WTC11 (cell line): ENCODE measurements around the gene DOK3. TPM values are rescaled to one million over a fixed set of nuclear protein-coding genes. Genes with fewer than 3 reads are reported as not detected.

ENCODE experiments used
- ATAC-seq: fragments of 200-7000 bp; cut with Tn5 transposase; 2 replicates; pipeline ENCODE4 v1.10.0; 2021; ENCODE audit warnings: mild to moderate bottlenecking, moderate library complexity
- CTCF ChIA-PET: fragments of 300-600 bp; sonication (Branson Sonifier 250); formaldehyde crosslinking; loops from one replicate; lab custom pipeline; 2021; ENCODE audit warnings: antibody characterized with exemption; lab: Charles Lee
- POLR2A ChIA-PET: fragments of 350-600 bp; sonication (Branson Sonifier 250); formaldehyde crosslinking; loops from one replicate; lab custom pipeline; 2021; ENCODE audit warnings: antibody characterized with exemption; lab: Charles Lee
- DNase-seq: peaks from one replicate; pipeline ENCODE4 v3.0.0; 2021; ENCODE audit warnings: low spot score
- H3K27ac Mint-ChIP-seq: 2 replicates; pipeline ENCODE4 v1.8.0; 2021; ENCODE audit warnings: mixed read lengths
- H3K27me3 Mint-ChIP-seq: 2 replicates; pipeline ENCODE4 v1.8.0; 2021; ENCODE audit warnings: low read depth, mild to moderate bottlenecking, moderate library complexity, mixed read lengths
- H3K36me3 Mint-ChIP-seq: 2 replicates; pipeline ENCODE4 v1.8.0; 2021; ENCODE audit warnings: mixed read lengths
- H3K4me1 Mint-ChIP-seq: 2 replicates; pipeline ENCODE4 v1.8.0; 2022; ENCODE audit warnings: mixed read lengths
- H3K4me3 Mint-ChIP-seq: 2 replicates; pipeline ENCODE4 v1.8.0; 2021; ENCODE audit warnings: mild to moderate bottlenecking, moderate library complexity, mixed read lengths
- H3K9me3 Mint-ChIP-seq: 2 replicates; pipeline ENCODE4 v1.8.0; 2021; ENCODE audit warnings: mixed read lengths
- EMX1 ChIP-seq: fragments of 250-450 bp; sonication (Bioruptor Pico); IDR thresholded peaks from 2 replicates; pipeline ENCODE4 v1.8.0; 2021; ENCODE audit warnings: mild to moderate bottlenecking
- ESRRA ChIP-seq: sonication (generic); formaldehyde crosslinking; IDR thresholded peaks from 2 replicates; pipeline ENCODE4 v1.8.1; 2022; ENCODE audit warnings: mild to moderate bottlenecking, missing genetic modification reagents, borderline replicate concordance
- ETV6 ChIP-seq: sonication (generic); formaldehyde crosslinking; IDR thresholded peaks from 2 replicates; pipeline ENCODE4 v1.8.1; 2022; ENCODE audit warnings: mild to moderate bottlenecking, missing genetic modification reagents
- FOXJ3 ChIP-seq: sonication (generic); formaldehyde crosslinking; IDR thresholded peaks from 2 replicates; pipeline ENCODE4 v1.9.0; 2021; ENCODE audit warnings: missing genetic modification reagents, mild to moderate bottlenecking, borderline replicate concordance
- GRHL2 ChIP-seq: fragments of 250-450 bp; sonication (Bioruptor Pico); IDR thresholded peaks from 2 replicates; pipeline ENCODE4 v1.8.0; 2022; ENCODE audit warnings: mild to moderate bottlenecking, moderate library complexity; ENCODE audit not compliant: insufficient replicate concordance, severe bottlenecking
- JUN ChIP-seq: sonication (generic); formaldehyde crosslinking; IDR thresholded peaks from 2 replicates; pipeline ENCODE4 v1.8.0; 2023; ENCODE audit warnings: mild to moderate bottlenecking, missing genetic modification reagents
- PRRX2 ChIP-seq: fragments of 250-450 bp; sonication (Bioruptor Pico); IDR thresholded peaks from 2 replicates; pipeline ENCODE4 v1.8.0; 2021; ENCODE audit warnings: mild to moderate bottlenecking
- TCF7 ChIP-seq: sonication (generic); formaldehyde crosslinking; IDR thresholded peaks from 2 replicates; pipeline ENCODE4 v1.8.0; 2022; ENCODE audit warnings: mild to moderate bottlenecking, low read depth, missing genetic modification reagents, moderate library complexity
- ZNF416 ChIP-seq: fragments of 250-450 bp; sonication (Bioruptor Pico); IDR thresholded peaks from 2 replicates; pipeline ENCODE4 v1.9.0; 2021; ENCODE audit warnings: mild to moderate bottlenecking, inconsistent platforms
- total RNA-seq: library from RNA; stranded (reverse); gene quantifications from 3 replicates; pipeline ENCODE4 v1.2.3, GENCODE V29; 2021
- TF ChIP-seq, protein P1 (sequence below): fragments of 250-450 bp; sonication (Bioruptor Pico); IDR thresholded peaks from 2 replicates; pipeline ENCODE4 v2.1.2; 2022; ENCODE audit warnings: mild to moderate bottlenecking, moderate library complexity
- TF ChIP-seq, protein P2 (sequence below): fragments of 250-450 bp; sonication (Bioruptor Pico); IDR thresholded peaks from 2 replicates; pipeline ENCODE4 v1.8.0; 2021; ENCODE audit warnings: mild to moderate bottlenecking
- TF ChIP-seq, protein P3 (sequence below): sonication (generic); formaldehyde crosslinking; IDR thresholded peaks from 2 replicates; pipeline ENCODE4 v1.8.1; 2023; ENCODE audit warnings: mild to moderate bottlenecking, missing genetic modification reagents
- TF ChIP-seq, protein P4 (sequence below): sonication (generic); formaldehyde crosslinking; IDR thresholded peaks from 2 replicates; pipeline ENCODE4 v1.8.1; 2023; ENCODE audit warnings: mild to moderate bottlenecking, missing genetic modification reagents
- TF ChIP-seq, protein P5 (sequence below): sonication (generic); formaldehyde crosslinking; IDR thresholded peaks from 2 replicates; pipeline ENCODE4 v1.8.0; 2022; ENCODE audit warnings: missing genetic modification reagents
- TF ChIP-seq, protein P6 (sequence below): sonication (generic); formaldehyde crosslinking; IDR thresholded peaks from 2 replicates; pipeline ENCODE4 v1.8.0; 2023; ENCODE audit warnings: missing genetic modification reagents, mild to moderate bottlenecking, borderline replicate concordance

DOK3 gene
- total RNA-seq, 1 experiment from 2014 or later = 9.9 TPM

DNA sequence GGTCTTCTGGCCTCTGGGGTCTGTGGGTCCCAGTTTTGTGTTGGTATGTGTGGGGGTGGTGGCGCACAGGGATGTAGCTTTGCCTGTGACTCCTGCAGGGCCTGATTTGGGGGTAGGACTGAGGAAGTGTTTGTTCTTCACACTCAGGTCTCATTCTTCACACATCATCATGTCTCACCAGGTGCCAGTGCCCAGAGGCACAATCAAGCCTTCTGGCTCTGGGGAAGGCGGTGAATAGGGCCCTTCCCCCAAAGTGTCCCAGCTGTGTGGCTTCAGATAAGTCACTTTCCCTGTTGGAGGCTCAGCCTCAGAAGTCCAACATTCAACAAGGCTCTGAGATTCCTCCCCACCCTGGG lies 41.3 kb downstream of the DOK3 start:
- Mint-ChIP-seq H3K36me3 (peaks cover 51% of the 10 kb centered on the region), H3K27ac (no peak overlapping the region), H3K27me3 (no peaks in the 10 kb centered on the region), H3K9me3 (peaks cover 10% of the 10 kb centered on the region), H3K4me3 (no peak overlapping the region), H3K4me1 (peaks cover 26% of the 10 kb centered on the region)
- TF ChIP-seq, protein P1, sequence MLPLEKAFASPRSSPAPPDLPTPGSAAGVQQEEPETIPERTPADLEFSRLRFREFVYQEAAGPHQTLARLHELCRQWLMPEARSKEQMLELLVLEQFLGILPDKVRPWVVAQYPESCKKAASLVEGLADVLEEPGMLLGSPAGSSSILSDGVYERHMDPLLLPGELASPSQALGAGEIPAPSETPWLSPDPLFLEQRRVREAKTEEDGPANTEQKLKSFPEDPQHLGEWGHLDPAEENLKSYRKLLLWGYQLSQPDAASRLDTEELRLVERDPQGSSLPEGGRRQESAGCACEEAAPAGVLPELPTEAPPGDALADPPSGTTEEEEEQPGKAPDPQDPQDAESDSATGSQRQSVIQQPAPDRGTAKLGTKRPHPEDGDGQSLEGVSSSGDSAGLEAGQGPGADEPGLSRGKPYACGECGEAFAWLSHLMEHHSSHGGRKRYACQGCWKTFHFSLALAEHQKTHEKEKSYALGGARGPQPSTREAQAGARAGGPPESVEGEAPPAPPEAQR (CRISPR knock-in tag) = no peak
- TF ChIP-seq, protein P2, sequence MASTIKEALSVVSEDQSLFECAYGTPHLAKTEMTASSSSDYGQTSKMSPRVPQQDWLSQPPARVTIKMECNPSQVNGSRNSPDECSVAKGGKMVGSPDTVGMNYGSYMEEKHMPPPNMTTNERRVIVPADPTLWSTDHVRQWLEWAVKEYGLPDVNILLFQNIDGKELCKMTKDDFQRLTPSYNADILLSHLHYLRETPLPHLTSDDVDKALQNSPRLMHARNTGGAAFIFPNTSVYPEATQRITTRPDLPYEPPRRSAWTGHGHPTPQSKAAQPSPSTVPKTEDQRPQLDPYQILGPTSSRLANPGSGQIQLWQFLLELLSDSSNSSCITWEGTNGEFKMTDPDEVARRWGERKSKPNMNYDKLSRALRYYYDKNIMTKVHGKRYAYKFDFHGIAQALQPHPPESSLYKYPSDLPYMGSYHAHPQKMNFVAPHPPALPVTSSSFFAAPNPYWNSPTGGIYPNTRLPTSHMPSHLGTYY (CRISPR knock-in tag) = no peak
- TF ChIP-seq ESRRA (CRISPR knock-in tag) (no peak), TCF7 (no peak), FOXJ3 (no peak), EMX1 (no peak), JUN (no peak), PRRX2 (no peak), ETV6 (CRISPR knock-in tag) (no peak), ZNF416 (CRISPR knock-in tag) (no peak), GRHL2 (no peak)
- TF ChIP-seq, protein P3, sequence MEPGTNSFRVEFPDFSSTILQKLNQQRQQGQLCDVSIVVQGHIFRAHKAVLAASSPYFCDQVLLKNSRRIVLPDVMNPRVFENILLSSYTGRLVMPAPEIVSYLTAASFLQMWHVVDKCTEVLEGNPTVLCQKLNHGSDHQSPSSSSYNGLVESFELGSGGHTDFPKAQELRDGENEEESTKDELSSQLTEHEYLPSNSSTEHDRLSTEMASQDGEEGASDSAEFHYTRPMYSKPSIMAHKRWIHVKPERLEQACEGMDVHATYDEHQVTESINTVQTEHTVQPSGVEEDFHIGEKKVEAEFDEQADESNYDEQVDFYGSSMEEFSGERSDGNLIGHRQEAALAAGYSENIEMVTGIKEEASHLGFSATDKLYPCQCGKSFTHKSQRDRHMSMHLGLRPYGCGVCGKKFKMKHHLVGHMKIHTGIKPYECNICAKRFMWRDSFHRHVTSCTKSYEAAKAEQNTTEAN (CRISPR knock-in tag) = no peak
- TF ChIP-seq, protein P4, sequence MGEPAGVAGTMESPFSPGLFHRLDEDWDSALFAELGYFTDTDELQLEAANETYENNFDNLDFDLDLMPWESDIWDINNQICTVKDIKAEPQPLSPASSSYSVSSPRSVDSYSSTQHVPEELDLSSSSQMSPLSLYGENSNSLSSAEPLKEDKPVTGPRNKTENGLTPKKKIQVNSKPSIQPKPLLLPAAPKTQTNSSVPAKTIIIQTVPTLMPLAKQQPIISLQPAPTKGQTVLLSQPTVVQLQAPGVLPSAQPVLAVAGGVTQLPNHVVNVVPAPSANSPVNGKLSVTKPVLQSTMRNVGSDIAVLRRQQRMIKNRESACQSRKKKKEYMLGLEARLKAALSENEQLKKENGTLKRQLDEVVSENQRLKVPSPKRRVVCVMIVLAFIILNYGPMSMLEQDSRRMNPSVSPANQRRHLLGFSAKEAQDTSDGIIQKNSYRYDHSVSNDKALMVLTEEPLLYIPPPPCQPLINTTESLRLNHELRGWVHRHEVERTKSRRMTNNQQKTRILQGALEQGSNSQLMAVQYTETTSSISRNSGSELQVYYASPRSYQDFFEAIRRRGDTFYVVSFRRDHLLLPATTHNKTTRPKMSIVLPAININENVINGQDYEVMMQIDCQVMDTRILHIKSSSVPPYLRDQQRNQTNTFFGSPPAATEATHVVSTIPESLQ (CRISPR knock-in tag) = no peak
- TF ChIP-seq, protein P5, sequence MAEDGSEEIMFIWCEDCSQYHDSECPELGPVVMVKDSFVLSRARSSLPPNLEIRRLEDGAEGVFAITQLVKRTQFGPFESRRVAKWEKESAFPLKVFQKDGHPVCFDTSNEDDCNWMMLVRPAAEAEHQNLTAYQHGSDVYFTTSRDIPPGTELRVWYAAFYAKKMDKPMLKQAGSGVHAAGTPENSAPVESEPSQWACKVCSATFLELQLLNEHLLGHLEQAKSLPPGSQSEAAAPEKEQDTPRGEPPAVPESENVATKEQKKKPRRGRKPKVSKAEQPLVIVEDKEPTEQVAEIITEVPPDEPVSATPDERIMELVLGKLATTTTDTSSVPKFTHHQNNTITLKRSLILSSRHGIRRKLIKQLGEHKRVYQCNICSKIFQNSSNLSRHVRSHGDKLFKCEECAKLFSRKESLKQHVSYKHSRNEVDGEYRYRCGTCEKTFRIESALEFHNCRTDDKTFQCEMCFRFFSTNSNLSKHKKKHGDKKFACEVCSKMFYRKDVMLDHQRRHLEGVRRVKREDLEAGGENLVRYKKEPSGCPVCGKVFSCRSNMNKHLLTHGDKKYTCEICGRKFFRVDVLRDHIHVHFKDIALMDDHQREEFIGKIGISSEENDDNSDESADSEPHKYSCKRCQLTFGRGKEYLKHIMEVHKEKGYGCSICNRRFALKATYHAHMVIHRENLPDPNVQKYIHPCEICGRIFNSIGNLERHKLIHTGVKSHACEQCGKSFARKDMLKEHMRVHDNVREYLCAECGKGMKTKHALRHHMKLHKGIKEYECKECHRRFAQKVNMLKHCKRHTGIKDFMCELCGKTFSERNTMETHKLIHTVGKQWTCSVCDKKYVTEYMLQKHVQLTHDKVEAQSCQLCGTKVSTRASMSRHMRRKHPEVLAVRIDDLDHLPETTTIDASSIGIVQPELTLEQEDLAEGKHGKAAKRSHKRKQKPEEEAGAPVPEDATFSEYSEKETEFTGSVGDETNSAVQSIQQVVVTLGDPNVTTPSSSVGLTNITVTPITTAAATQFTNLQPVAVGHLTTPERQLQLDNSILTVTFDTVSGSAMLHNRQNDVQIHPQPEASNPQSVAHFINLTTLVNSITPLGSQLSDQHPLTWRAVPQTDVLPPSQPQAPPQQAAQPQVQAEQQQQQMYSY = no peak
- TF ChIP-seq, protein P6, sequence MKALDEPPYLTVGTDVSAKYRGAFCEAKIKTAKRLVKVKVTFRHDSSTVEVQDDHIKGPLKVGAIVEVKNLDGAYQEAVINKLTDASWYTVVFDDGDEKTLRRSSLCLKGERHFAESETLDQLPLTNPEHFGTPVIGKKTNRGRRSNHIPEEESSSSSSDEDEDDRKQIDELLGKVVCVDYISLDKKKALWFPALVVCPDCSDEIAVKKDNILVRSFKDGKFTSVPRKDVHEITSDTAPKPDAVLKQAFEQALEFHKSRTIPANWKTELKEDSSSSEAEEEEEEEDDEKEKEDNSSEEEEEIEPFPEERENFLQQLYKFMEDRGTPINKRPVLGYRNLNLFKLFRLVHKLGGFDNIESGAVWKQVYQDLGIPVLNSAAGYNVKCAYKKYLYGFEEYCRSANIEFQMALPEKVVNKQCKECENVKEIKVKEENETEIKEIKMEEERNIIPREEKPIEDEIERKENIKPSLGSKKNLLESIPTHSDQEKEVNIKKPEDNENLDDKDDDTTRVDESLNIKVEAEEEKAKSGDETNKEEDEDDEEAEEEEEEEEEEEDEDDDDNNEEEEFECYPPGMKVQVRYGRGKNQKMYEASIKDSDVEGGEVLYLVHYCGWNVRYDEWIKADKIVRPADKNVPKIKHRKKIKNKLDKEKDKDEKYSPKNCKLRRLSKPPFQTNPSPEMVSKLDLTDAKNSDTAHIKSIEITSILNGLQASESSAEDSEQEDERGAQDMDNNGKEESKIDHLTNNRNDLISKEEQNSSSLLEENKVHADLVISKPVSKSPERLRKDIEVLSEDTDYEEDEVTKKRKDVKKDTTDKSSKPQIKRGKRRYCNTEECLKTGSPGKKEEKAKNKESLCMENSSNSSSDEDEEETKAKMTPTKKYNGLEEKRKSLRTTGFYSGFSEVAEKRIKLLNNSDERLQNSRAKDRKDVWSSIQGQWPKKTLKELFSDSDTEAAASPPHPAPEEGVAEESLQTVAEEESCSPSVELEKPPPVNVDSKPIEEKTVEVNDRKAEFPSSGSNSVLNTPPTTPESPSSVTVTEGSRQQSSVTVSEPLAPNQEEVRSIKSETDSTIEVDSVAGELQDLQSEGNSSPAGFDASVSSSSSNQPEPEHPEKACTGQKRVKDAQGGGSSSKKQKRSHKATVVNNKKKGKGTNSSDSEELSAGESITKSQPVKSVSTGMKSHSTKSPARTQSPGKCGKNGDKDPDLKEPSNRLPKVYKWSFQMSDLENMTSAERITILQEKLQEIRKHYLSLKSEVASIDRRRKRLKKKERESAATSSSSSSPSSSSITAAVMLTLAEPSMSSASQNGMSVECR (CRISPR knock-in tag) = no peak
- no peak for ATAC-seq
- ChIA-PET CTCF (interaction anchor here (5.0 to 16.7 kb wide), 2 partner anchors 11 to 25 kb away, joined by 33 to 230 read pairs; partner anchors contain the start of gene PDLIM7), POLR2A (interaction anchor here (0.9 kb wide), 1 partner anchor 26 kb away, joined by 4 read pairs; no protein-coding TSS in a partner anchor)
- no peak for DNase-seq
